HepG2 (cell line): ENCODE results near the gene RFX2. TPM values are rescaled to one million over a fixed set of nuclear protein-coding genes. Genes with fewer than 3 reads are reported as not detected.

Source experiments
- ATAC-seq: fragments of 200-7000 bp; cut with Tn5 transposase; 3 replicates; pipeline ENCODE4 v1.9.1; 2020; ENCODE audit warnings: mild to moderate bottlenecking, moderate library complexity
- BruUV-seq: library from RNA; stranded (reverse); fragments of 400-500 nt; replicated peaks from 2 replicates; lab custom pipeline; 2021; lab: Mats Ljungman, UMichigan
- CTCF ChIA-PET: fragments of 300-600 bp; formaldehyde crosslinking; extraction: SDS; loops from one replicate; lab custom pipeline; 2021; ENCODE audit warnings: low total read pairs, inconsistent platforms, low intra/inter-chr PET ratio; lab: Yijun Ruan, JAX
- POLR2A ChIA-PET: fragments of 350-600 bp; sonication (Branson Sonifier 250); formaldehyde crosslinking; loops from one replicate; lab custom pipeline; 2020; ENCODE audit warnings: antibody characterized with exemption, inconsistent platforms; lab: Yijun Ruan, JAX
- DNase-seq: peaks from one replicate; pipeline ENCODE4 v3.0.0-alpha.2; 2015; ENCODE audit warnings: low spot score
- FAIRE-seq: peaks from 3 replicates; lab custom pipeline; 2011; peaks lifted over from hg19 to GRCh38; lab: Jason Lieb, UNC
- H2AFZ ChIP-seq: one replicate; pipeline ENCODE4 v1.6.1; 2011; ENCODE audit warnings: low read length, inconsistent platforms
- H3K27ac ChIP-seq: fragments of 300-600 bp; 3 replicates; pipeline ENCODE4 v1.8.0; 2011; ENCODE audit warnings: mixed run types, mild to moderate bottlenecking, mixed read lengths, low read length, inconsistent platforms; ENCODE audit not compliant: insufficient read depth; ENCODE audit errors: extremely low read length
- H3K27me3 ChIP-seq, 2 experiments: fragments of 200-600 bp in 1 of 2; 2 replicates in 1 of 2; 3 replicates in 1 of 2; pipeline versions ENCODE4 v1.6.0 to v1.8.0; 2011; ENCODE audit warnings: low read length in 2 of 2, mild to moderate bottlenecking in 2 of 2, moderate library complexity in 2 of 2, inconsistent platforms in 1 of 2; ENCODE audit not compliant: insufficient read depth in 2 of 2, control insufficient read depth in 1 of 2
- H3K36me3 ChIP-seq, 2 experiments: fragments of 200-600 bp in 1 of 2; replicated peaks in 1 of 2; 2 replicates in 1 of 2; 3 replicates in 1 of 2; pipeline versions ENCODE4 v1.5.1 to v1.8.0; 2011; ENCODE audit warnings: low read length in 2 of 2, inconsistent platforms in 1 of 2; ENCODE audit not compliant: insufficient read depth in 2 of 2, control insufficient read depth in 1 of 2
- H3K4me1 ChIP-seq: 2 replicates; pipeline ENCODE4 v1.5.1; 2012; ENCODE audit warnings: low read length, inconsistent platforms; ENCODE audit not compliant: insufficient read depth
- H3K4me2 ChIP-seq: 2 replicates; pipeline ENCODE4 v1.6.0; 2011; ENCODE audit warnings: low read depth, low read length, inconsistent platforms
- H3K4me3 ChIP-seq, 3 experiments: fragments of 200-600 bp in 1 of 3; sonication (generic), shearing (Covaris generic) in 1 of 3; replicated peaks in 1 of 3; 2 replicates each; pipeline ENCODE4 v1.5.1; 2011 to 2016; ENCODE audit warnings: low read length in 3 of 3, inconsistent platforms in 2 of 3, low read depth in 2 of 3, mild to moderate bottlenecking in 2 of 3, control low read depth in 1 of 3, mixed read lengths in 1 of 3; ENCODE audit not compliant: insufficient read depth in 1 of 3
- H3K79me2 ChIP-seq: one replicate; pipeline ENCODE4 v1.6.1; 2011; ENCODE audit warnings: low read length, inconsistent platforms; ENCODE audit not compliant: insufficient read depth
- H3K9ac ChIP-seq: 2 replicates; pipeline ENCODE4 v1.6.0; 2011; ENCODE audit warnings: mild to moderate bottlenecking, low read depth, low read length, inconsistent platforms; ENCODE audit not compliant: insufficient read depth
- H3K9me3 ChIP-seq: 2 replicates; pipeline ENCODE4 v1.5.1; 2012; ENCODE audit warnings: mild to moderate bottlenecking, low read length
- H4K20me1 ChIP-seq: 2 replicates; pipeline ENCODE4 v1.6.0; 2011; ENCODE audit warnings: inconsistent platforms, mild to moderate bottlenecking, low read length, moderate library complexity; ENCODE audit not compliant: insufficient read depth
- HDAC6 ChIP-seq: fragments of 200-600 bp; sonication (generic); IDR thresholded peaks from 2 replicates; pipeline ENCODE4 v1.7.0; 2017; ENCODE audit warnings: mild to moderate bottlenecking, antibody characterized with exemption, low read length, low read depth
- HNF4A ChIP-seq: sonication (generic); formaldehyde crosslinking; IDR thresholded peaks from 2 replicates; pipeline ENCODE4 v1.4.0; 2020; ENCODE audit warnings: missing genetic modification reagents
- MLLT10 ChIP-seq: sonication (generic); formaldehyde crosslinking; IDR thresholded peaks from 2 replicates; pipeline ENCODE4 v1.4.0; 2020; ENCODE audit warnings: missing genetic modification reagents
- NR2F6 ChIP-seq, 2 experiments: IDR thresholded peaks; 2 replicates each; pipeline ENCODE4 v1.6.1; 2016; ENCODE audit warnings: antibody characterized with exemption in 1 of 2, mild to moderate bottlenecking in 1 of 2
- NRL ChIP-seq: sonication (generic); formaldehyde crosslinking; IDR thresholded peaks from 2 replicates; pipeline ENCODE4 v1.5.0; 2020; ENCODE audit warnings: missing genetic modification reagents, mild to moderate bottlenecking, moderate library complexity, borderline replicate concordance
- SOX13 ChIP-seq, 3 experiments: fragments of 450-650 bp in 1 of 3; sonication (generic) in 1 of 3; formaldehyde crosslinking in 1 of 3; IDR thresholded peaks in 2 of 3; conservative IDR thresholded peaks in 1 of 3; 2 replicates each; pipeline versions ENCODE4 v1.5.0 to v1.6.1; 2016 to 2020; ENCODE audit warnings: antibody characterized with exemption in 1 of 3, mild to moderate bottlenecking in 1 of 3, missing compliant biosample characterization in 1 of 3, missing genetic modification reagents in 1 of 3, moderate library complexity in 1 of 3
- ZNF180 ChIP-seq: sonication (generic); formaldehyde crosslinking; IDR thresholded peaks from 2 replicates; pipeline ENCODE4 v1.4.0; 2020; ENCODE audit warnings: low read depth, missing genetic modification reagents, borderline replicate concordance
- ZNF225 ChIP-seq: sonication (generic); formaldehyde crosslinking; IDR thresholded peaks from 2 replicates; pipeline ENCODE4 v1.4.0; 2020; ENCODE audit warnings: mild to moderate bottlenecking, missing genetic modification reagents
- ZNF607 ChIP-seq: sonication (generic); formaldehyde crosslinking; IDR thresholded peaks from 2 replicates; pipeline ENCODE4 v1.5.1; 2020; ENCODE audit warnings: missing genetic modification reagents, mild to moderate bottlenecking, borderline replicate concordance
- ZNF839 ChIP-seq: sonication (generic); formaldehyde crosslinking; IDR thresholded peaks from 2 replicates; pipeline ENCODE4 v1.4.0; 2020; ENCODE audit warnings: missing genetic modification reagents, mild to moderate bottlenecking, borderline replicate concordance
- WGBS: methylation state at CpG from one replicate; pipeline ENCODE4 v1.1.6; 2017; ENCODE audit warnings: low lambda C conversion rate; 5-methylcytosine and 5-hydroxymethylcytosine counted together
- in situ Hi-C: cut with HindIII; loops from 2 replicates; pipeline ENCODE4 v1.10.0; 2017; ENCODE audit warnings: low pct_unique_long_range_greater_than_20kb; ENCODE audit not compliant: extremely low pct_ligation_motif_present
- intact Hi-C: fragments of 100-400 bp; cut with micrococcal nuclease; formaldehyde crosslinking; loops from one replicate; pipeline ENCODE4 v1.10.0; 2022; ENCODE audit not compliant: unreplicated experiment
- polyA plus RNA-seq, 8 experiments: library from polyadenylated mRNA; depleted of rRNA in 3 of 8; stranded (reverse) in 7 of 8; unstranded in 1 of 8; fragments of >200 nt; fragmentation: Illumina TruSeq in 4 of 8; extraction: Trizol in 4 of 8; gene quantifications; 2 replicates each; pipeline versions ENCODE4 v1.2.1 to v1.2.3, GENCODE V29; 2011 to 2016; ENCODE audit warnings: low read depth in 4 of 8, missing spikeins in 1 of 8, mixed read lengths in 1 of 8; ENCODE audit not compliant: insufficient read depth in 1 of 8
- total RNA-seq, 5 experiments: library from RNA; depleted of rRNA; stranded (reverse); fragments of >200 nt; fragmentation: Illumina TruSeq; extraction: Trizol; gene quantifications; 2 replicates each; pipeline ENCODE4 v1.2.3, GENCODE V29; 2016; ENCODE audit warnings: low read depth in 1 of 5
- TF ChIP-seq, protein P1 (sequence below): sonication (generic); formaldehyde crosslinking; IDR thresholded peaks from 2 replicates; pipeline ENCODE4 v1.5.1; 2020; ENCODE audit warnings: missing genetic modification reagents, mild to moderate bottlenecking, borderline replicate concordance

RFX2 gene
- total and polyA plus RNA-seq, 2 of the 13 experiments (the other 11 are each of a cell fraction or from before 2014, with no cell fraction given) = 2.8 to 3.3 TPM

GRCh38 chr19:6033744-6034264 is 76.5 kb downstream of the RFX2 start:
- H3K27ac ChIP-seq = no peak overlapping the region
- H3K9ac ChIP-seq = no peak overlapping the region
- BruUV-seq = no TSS peak
- no peak overlapping the region for H3K4me2 ChIP-seq
- in situ Hi-C loops = loop anchor here (25.0 kb wide), 1 partner anchor 278 kb away; no protein-coding TSS in a partner anchor
- H4K20me1 ChIP-seq = no peaks in the 10 kb centered on the region
- H3K36me3 ChIP-seq = no peaks in the 10 kb centered on the region
- H3K4me3 ChIP-seq = no peak overlapping the region
- 88% methylated on average over 4 of the region's 4 CpGs for WGBS
- no peak for TF ChIP-seq HNF4A (CRISPR knock-in tag)
- TF ChIP-seq ZNF839 (CRISPR knock-in tag) = no peak
- no peak for TF ChIP-seq ZNF180
- TF ChIP-seq SOX13 (IDR thresholded peaks at IDR 0.05) = no peak
- no peak for TF ChIP-seq SOX13 (CRISPR knock-in tag; conservative IDR thresholded peaks at IDR 0.05 in 1 of 2, IDR thresholded peaks at IDR 0.05 in 1 of 2)
- no peak for TF ChIP-seq MLLT10 (CRISPR knock-in tag)
- no peak for TF ChIP-seq HDAC6
- no peak for TF ChIP-seq ZNF225 (CRISPR knock-in tag)
- TF ChIP-seq NR2F6 (IDR thresholded peaks at IDR 0.05) = no peak
- TF ChIP-seq NR2F6 (CRISPR knock-in tag; IDR thresholded peaks at IDR 0.05) = no peak
- TF ChIP-seq, protein P1, sequence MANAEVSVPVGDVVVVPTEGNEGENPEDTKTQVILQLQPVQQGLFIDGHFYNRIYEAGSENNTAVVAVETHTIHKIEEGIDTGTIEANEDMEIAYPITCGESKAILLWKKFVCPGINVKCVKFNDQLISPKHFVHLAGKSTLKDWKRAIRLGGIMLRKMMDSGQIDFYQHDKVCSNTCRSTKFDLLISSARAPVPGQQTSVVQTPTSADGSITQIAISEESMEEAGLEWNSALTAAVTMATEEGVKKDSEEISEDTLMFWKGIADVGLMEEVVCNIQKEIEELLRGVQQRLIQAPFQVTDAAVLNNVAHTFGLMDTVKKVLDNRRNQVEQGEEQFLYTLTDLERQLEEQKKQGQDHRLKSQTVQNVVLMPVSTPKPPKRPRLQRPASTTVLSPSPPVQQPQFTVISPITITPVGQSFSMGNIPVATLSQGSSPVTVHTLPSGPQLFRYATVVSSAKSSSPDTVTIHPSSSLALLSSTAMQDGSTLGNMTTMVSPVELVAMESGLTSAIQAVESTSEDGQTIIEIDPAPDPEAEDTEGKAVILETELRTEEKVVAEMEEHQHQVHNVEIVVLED (CRISPR knock-in tag) = no peak
- TF ChIP-seq ZNF607 (CRISPR knock-in tag) = no peak
- TF ChIP-seq NRL = no peak
- TF ChIP-seq, all 625 proteins: peak for 0
- H2AFZ ChIP-seq = no peak overlapping the region
- ChIA-PET CTCF (no interaction called here), POLR2A (no interaction called here)
- intact Hi-C loops = no loop called here
- no peaks in the 10 kb centered on the region for H3K9me3 ChIP-seq
- no peak for DNase-seq
- FAIRE-seq = no peak
- H3K4me1 ChIP-seq = no peaks in the 10 kb centered on the region
- no peaks in the 10 kb centered on the region for H3K27me3 ChIP-seq
- H3K79me2 ChIP-seq = no peaks in the 10 kb centered on the region
- no peak for ATAC-seq
